ENCODE data around the gene CPA5. TPM values are rescaled to one million over a fixed set of nuclear protein-coding genes. Genes with fewer than 3 reads are reported as not detected.

Gene CPA5
- total and polyA plus RNA-seq, 9 donors, result 0.55 to 6.3 (median 1.9) TPM

DNA sequence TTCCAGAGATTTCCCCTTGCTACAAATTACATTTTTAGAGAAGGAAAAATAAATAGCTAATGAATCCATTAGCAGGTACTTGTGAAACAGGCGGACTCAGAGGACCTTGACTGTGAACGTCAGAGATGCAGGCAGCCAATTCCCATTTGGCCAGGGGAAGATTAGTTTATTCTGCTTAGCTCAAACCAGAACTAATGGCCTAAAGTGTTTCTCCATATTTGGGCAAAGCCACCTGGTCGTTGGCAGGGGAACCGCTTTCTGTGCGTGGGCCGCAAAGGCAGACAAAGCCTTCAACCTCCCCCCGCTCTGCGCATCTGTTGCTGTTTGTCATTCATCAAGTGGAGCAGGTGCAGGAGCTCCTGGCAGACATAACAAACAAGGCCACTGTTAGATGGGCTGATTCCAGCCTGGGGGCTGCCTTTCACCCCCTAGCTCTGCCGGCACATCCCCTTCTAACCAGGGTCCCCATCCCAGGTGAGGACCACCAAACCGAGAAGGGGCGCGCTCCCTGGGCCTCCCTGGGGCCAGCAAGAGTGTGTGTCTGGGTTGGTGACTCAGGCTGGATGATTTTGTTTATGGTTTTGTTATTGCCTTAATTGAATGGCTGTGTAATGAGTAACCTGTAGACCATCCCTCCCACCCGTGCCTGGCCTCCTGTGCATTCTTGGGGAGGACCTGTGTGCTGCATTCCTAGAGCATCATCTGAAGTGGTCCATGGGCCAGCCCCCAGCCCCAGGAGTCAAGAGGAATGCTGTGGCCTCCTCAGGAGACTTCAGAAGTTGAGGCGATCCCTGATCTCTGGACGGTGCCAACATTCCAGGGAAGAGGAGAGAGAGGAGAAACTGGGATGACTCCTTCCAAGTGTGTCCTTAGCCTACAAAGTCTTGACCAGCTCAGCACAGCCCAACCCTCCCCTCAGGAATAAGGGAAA is 21.2 kb downstream of the CPA5 start:
- Histone ChIP-seq H3K27me3 (ENCODE audit: control insufficient read depth, insufficient read depth, low read length) (no peaks in the 10 kb centered on the region), H3K4me3 (ENCODE audit: low read length) (peak overlapping the region; percentile 24), H3K27ac (ENCODE audit: low read length) (peak overlapping the region; percentile 98), H3K9me3 (replicated peaks; ENCODE audit: control insufficient read depth, low read depth, low read length) (peaks cover 1% of the 10 kb centered on the region), H3K36me3 (ENCODE audit: control insufficient read depth, insufficient read depth, low read length) (no peaks in the 10 kb centered on the region), H3K4me1 (ENCODE audit: control insufficient read depth, insufficient read depth, low read length) (peaks cover 82% of the 10 kb centered on the region)
- 36% methylated on average over 6 of the region's 15 CpGs for WGBS (ENCODE audit: insufficient coverage)
- peak; percentile 97 for DNase-seq

DNA sequence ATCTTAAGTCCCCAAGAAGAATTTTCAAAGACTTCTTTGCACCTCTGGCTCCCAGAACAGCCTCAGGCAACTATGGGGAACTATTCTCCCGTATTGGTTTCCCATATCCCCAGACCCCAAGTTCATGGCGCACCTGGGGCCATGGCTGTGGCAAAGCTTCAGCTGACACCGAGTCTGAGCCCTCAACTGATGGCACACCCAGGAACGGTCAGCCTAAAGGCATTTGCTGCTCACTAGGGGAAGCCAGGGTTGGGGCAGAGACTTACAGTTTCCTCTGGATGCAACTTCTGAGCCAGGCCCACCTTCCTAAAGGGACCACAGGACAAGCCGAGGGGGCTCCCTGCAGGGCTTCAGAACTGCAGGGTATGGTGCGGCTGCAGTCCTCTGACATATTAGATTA is 21.9 kb downstream of the CPA5 start:
- 70% methylated on average over 4 of the region's 6 CpGs for WGBS (ENCODE audit: insufficient coverage)
- no peak for DNase-seq
- H3K4me3 ChIP-seq (ENCODE audit: low read length), result peak overlapping the region; percentile 24
- no peaks in the 10 kb centered on the region for H3K36me3 ChIP-seq (ENCODE audit: control insufficient read depth, insufficient read depth, low read length)
- peak overlapping the region; percentile 98 for H3K27ac ChIP-seq (ENCODE audit: low read length)
- no peaks in the 10 kb centered on the region for H3K9me3 ChIP-seq (replicated peaks; ENCODE audit: control insufficient read depth, low read depth, low read length)
- H3K27me3 ChIP-seq (ENCODE audit: control insufficient read depth, insufficient read depth, low read length), result no peaks in the 10 kb centered on the region
- H3K4me1 ChIP-seq (ENCODE audit: control insufficient read depth, insufficient read depth, low read length), result peaks cover 88% of the 10 kb centered on the region

DNA sequence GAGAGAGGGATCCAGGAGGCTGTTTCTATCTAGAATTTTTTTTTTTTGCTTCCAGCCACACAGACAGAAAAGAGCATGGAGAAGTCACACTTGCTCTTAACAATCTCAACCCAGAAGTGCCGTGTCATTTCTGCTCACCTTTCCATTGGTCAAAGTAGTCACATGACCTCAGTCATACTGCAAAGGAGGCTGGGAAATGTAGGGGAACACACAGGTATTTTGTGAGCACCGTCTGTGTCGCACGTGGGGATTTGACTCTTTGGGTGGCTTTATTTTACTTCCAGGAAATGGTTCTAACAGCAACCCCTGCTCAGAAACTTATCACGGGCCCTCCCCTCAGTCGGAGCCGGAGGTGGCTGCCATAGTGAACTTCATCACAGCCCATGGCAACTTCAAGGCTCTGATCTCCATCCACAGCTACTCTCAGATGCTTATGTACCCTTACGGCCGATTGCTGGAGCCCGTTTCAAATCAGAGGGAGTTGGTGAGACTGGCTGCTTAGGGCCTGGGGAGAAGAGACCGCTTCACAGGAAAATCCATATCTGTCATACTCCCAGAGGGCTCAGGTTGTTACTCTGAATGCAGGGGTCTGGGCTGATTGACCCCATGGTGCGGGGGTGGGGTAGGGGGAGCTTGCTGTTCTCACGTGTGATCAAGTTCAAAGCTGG is 22.6 kb downstream of the CPA5 start:
- no peaks in the 10 kb centered on the region for H3K36me3 ChIP-seq (ENCODE audit: control insufficient read depth, insufficient read depth, low read length)
- peak overlapping the region; percentile 98 for H3K27ac ChIP-seq (ENCODE audit: low read length)
- 71% methylated on average over 3 of the region's 13 CpGs for WGBS (ENCODE audit: insufficient coverage)
- no peaks in the 10 kb centered on the region for H3K27me3 ChIP-seq (ENCODE audit: control insufficient read depth, insufficient read depth, low read length)
- no peak overlapping the region for H3K4me3 ChIP-seq (ENCODE audit: low read length)
- no peak for DNase-seq
- peaks cover 95% of the 10 kb centered on the region for H3K4me1 ChIP-seq (ENCODE audit: control insufficient read depth, insufficient read depth, low read length)
- H3K9me3 ChIP-seq (replicated peaks; ENCODE audit: control insufficient read depth, low read depth, low read length), result no peaks in the 10 kb centered on the region

DNA sequence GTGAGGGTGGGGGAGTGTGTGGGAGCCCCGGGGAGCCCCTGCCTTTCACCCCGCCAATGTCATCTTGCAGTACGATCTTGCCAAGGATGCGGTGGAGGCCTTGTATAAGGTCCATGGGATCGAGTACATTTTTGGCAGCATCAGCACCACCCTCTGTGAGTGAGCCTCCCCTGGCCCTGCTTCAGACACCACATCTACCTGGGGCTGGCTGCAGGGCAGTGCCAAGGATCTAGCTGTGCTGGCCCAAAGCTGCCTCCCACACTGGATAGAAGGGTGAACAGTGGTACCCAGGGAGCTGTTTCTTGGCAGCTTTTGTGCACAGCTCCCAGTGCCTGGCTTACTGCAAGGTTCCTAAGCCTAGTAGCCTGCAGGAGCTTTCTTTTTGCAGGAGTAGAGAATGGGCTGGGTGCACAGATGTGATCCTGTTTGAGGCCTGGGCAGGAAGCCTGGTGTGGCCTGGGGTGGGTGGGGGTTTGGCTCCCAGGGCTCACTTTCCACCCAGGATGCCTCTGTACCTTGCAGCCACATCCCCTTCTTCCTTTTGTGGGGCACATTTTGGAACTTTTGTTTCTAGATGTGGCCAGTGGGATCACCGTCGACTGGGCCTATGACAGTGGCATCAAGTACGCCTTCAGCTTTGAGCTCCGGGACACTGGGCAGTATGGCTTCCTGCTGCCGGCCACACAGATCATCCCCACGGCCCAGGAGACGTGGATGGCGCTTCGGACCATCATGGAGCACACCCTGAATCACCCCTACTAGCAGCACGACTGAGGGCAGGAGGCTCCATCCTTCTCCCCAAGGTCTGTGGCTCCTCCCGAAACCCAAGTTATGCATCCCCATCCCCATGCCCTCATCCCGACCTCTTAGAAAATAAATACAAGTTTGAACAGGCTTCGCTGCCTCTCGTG is 23.5 kb downstream of the CPA5 start:
- peaks cover 95% of the 10 kb centered on the region for H3K4me1 ChIP-seq (ENCODE audit: control insufficient read depth, insufficient read depth, low read length)
- DNase-seq, result no peak
- 83% methylated on average over 16 of the region's 19 CpGs for whole genome bisulfite sequencing (ENCODE audit: insufficient coverage)
- no peaks in the 10 kb centered on the region for H3K27me3 ChIP-seq (ENCODE audit: control insufficient read depth, insufficient read depth, low read length)
- no peaks in the 10 kb centered on the region for H3K9me3 ChIP-seq (replicated peaks; ENCODE audit: control insufficient read depth, low read depth, low read length)
- no peaks in the 10 kb centered on the region for H3K36me3 ChIP-seq (ENCODE audit: control insufficient read depth, insufficient read depth, low read length)
- H3K27ac ChIP-seq (ENCODE audit: low read length), result peak overlapping the region; percentile 98
- H3K4me3 ChIP-seq (ENCODE audit: low read length), result no peak overlapping the region

DNA sequence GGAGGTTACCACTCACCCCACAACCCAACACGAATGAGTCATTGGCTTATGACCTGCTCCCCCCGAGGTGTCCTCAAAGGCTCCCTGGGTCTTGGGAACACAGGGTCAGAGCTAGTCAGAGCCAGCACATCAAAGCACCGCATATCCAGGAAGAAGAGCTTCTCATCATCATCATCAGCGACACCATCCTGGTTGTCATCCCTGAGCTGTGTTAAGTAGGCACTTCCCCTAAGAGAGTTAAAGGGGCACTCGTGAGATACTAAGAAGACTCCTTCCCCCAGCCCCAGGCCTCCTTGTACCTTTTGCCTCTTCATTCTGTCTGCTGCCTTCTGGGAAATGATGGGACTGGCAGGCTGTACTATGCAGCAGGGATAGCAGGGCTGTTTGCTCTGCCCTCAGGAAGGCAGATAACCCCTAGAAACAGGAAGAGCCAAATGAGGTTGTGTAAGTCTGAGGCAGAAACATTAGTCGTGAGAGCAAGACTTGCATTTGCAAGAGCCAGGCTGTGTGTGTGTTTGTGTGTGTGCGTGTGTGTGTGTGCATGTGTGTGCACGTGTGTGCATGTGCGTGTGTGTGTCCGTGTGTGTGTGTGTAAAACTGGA is 24.6 kb downstream of the CPA5 start:
- H3K27me3 ChIP-seq (ENCODE audit: control insufficient read depth, insufficient read depth, low read length), result no peaks in the 10 kb centered on the region
- H3K9me3 ChIP-seq (replicated peaks; ENCODE audit: control insufficient read depth, low read depth, low read length), result no peaks in the 10 kb centered on the region
- 41% methylated on average over 7 of the region's 10 CpGs for WGBS (ENCODE audit: insufficient coverage)
- no peak overlapping the region for H3K4me3 ChIP-seq (ENCODE audit: low read length)
- peaks cover 94% of the 10 kb centered on the region for H3K4me1 ChIP-seq (ENCODE audit: control insufficient read depth, insufficient read depth, low read length)
- no peak for DNase-seq
- peak overlapping the region; percentile 98 for H3K27ac ChIP-seq (ENCODE audit: low read length)
- no peaks in the 10 kb centered on the region for H3K36me3 ChIP-seq (ENCODE audit: control insufficient read depth, insufficient read depth, low read length)

DNA sequence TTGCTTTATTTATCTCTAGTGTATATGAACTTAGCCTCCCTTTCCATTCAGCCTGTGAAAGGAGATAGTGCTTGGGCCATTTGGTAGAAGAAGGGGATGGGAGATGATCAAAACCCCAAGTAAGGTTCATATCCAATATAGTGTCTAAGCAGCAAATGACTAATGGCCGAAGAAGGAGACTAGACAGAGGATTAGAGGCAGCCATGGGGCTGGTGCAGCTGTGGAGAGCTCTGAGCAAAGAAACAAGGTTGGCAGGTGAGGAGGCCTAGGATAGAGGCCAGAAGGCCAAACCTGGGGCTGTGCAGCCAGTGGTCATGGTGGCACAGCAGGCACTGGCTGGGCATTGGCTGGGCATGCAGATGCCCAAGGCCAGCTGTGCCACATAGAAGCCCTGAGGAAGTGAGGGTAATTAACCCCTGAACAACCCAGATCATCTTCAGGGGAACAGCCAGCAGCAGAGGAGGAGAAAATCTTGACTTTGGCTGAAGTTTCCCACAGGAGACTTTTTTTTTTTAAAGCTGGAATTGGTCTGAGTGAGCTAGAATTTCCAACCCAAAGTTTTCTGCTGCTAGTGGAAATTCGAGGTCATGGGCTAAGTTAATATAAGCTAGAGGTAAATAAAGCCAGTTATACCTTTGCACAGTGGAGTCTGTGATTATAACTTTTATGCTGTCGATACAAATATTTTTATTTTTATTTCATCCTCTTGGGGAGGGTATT is 25.4 kb downstream of the CPA5 start:
- H3K27me3 ChIP-seq (ENCODE audit: control insufficient read depth, insufficient read depth, low read length), result no peaks in the 10 kb centered on the region
- peak overlapping the region; percentile 98 for H3K27ac ChIP-seq (ENCODE audit: low read length)
- no peaks in the 10 kb centered on the region for H3K9me3 ChIP-seq (replicated peaks; ENCODE audit: control insufficient read depth, low read depth, low read length)
- no peaks in the 10 kb centered on the region for H3K36me3 ChIP-seq (ENCODE audit: control insufficient read depth, insufficient read depth, low read length)
- H3K4me3 ChIP-seq (ENCODE audit: low read length), result no peak overlapping the region
- peaks cover 94% of the 10 kb centered on the region for H3K4me1 ChIP-seq (ENCODE audit: control insufficient read depth, insufficient read depth, low read length)
- 0% methylated on average over 1 of the region's 3 CpGs for WGBS (ENCODE audit: insufficient coverage)
- peak; percentile 93 for DNase-seq

DNA sequence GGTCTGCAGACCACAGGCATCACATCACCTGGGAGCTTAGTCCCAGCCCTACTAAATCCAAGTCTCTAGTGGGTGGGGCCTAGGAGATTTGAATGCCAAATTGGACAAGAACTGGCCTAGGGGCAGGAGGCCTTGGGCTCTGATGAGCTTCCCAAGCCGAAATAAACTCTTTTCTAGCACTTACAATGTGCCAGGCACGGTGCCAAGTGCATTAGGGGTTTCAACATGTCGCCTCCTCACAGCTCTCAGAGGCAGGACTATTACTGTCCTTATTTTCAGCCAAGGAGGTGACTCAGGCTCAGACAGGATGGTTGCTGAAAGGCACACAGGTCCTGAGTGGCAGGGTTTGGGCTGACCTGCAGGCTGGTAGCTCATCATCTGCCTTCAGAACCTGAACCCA is 26.4 kb downstream of the CPA5 start:
- 52% methylated on average over 3 of the region's 3 CpGs for WGBS (ENCODE audit: insufficient coverage)
- H3K27ac ChIP-seq (ENCODE audit: low read length), result peak overlapping the region; percentile 98
- DNase-seq, result peak; percentile 69

DNA sequence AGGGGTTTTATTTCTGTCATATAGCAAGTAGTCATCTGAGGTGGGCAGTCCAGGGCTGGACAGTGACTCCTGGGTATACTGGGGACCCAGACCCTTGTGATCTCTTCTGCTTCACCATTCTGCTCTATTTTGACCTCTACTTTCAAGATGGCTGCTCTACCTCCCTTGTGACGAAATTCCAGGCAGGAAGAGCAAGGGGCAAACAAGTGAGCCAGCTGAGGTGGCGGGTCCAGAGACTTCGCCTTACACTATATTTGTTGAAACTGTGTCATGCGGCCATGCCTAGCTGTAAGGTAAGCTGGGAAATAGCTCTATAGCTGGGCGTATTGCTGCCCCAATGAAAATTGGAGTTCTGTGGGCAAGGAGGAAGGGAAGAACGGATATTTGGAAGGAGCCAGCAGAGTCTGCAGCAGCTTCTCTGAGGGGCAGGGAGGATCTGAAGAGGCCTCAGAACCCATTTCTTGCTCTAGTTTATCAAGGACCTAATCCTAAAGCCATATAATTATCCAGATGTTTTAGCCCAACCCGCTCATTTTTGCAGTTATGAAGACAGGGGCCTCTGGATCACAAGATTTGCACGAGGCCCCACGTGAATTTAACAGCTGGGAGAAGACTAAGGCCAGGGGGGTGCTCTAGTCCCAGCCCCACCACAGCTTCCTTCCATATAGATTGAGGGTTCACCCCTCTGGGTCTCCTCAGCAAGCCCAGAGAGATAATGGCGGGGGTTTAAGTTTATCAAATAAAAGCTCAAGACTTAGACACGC is 28.0 kb downstream of the CPA5 start:
- no peaks in the 10 kb centered on the region for H3K36me3 ChIP-seq (ENCODE audit: control insufficient read depth, insufficient read depth, low read length)
- peak overlapping the region; percentile 98 for H3K27ac ChIP-seq (ENCODE audit: low read length)
- no peak overlapping the region for H3K4me3 ChIP-seq (ENCODE audit: low read length)
- H3K9me3 ChIP-seq (replicated peaks; ENCODE audit: control insufficient read depth, low read depth, low read length), result peaks cover 10% of the 10 kb centered on the region
- H3K4me1 ChIP-seq (ENCODE audit: control insufficient read depth, insufficient read depth, low read length), result peaks cover 69% of the 10 kb centered on the region
- 66% methylated on average over 8 of the region's 11 CpGs for WGBS (ENCODE audit: insufficient coverage)
- DNase-seq, result no peak
- no peaks in the 10 kb centered on the region for H3K27me3 ChIP-seq (ENCODE audit: control insufficient read depth, insufficient read depth, low read length)

More for the DNA sequence above, 26.4 kb downstream of the CPA5 start:
- H3K4me3 ChIP-seq (ENCODE audit: low read length), result no peak overlapping the region
- H3K36me3 ChIP-seq (ENCODE audit: control insufficient read depth, insufficient read depth, low read length), result no peaks in the 10 kb centered on the region
- H3K9me3 ChIP-seq (replicated peaks; ENCODE audit: control insufficient read depth, low read depth, low read length), result peaks cover 1% of the 10 kb centered on the region
- no peaks in the 10 kb centered on the region for H3K27me3 ChIP-seq (ENCODE audit: control insufficient read depth, insufficient read depth, low read length)
- H3K4me1 ChIP-seq (ENCODE audit: control insufficient read depth, insufficient read depth, low read length), result peaks cover 85% of the 10 kb centered on the region
